SK-N-SH treated with all-trans-retinoic acid at 6 μM for 48 hours (cell line): ENCODE measurements around the gene AP2B1.

Experiments
- ATAC-seq: fragments of 200-7000 bp; cut with Tn5 transposase; 3 replicates; pipeline ENCODE4 v1.9.1; 2020; ENCODE audit warnings: mild to moderate bottlenecking, moderate library complexity
- BACH2 ChIP-seq: fragments of 250-450 bp; sonication (Bioruptor Pico); IDR thresholded peaks from 2 replicates; pipeline ENCODE4 v1.9.0; 2021; ENCODE audit warnings: mild to moderate bottlenecking, borderline replicate concordance
- CREB5 ChIP-seq: fragments of 250-450 bp; sonication (Bioruptor Pico); IDR thresholded peaks from 2 replicates; pipeline ENCODE4 v1.5.1; 2020; ENCODE audit warnings: low read depth, mild to moderate bottlenecking, moderate library complexity
- CSDC2 ChIP-seq: fragments of 250-450 bp; sonication (Bioruptor Pico); IDR thresholded peaks from 2 replicates; pipeline ENCODE4 v1.5.0; 2020; ENCODE audit warnings: mild to moderate bottlenecking, moderate library complexity
- CSRNP3 ChIP-seq: fragments of 250-450 bp; sonication (Bioruptor Pico); IDR thresholded peaks from 2 replicates; pipeline ENCODE4 v1.5.1; 2021; ENCODE audit warnings: mild to moderate bottlenecking, moderate library complexity
- ESRRG ChIP-seq: fragments of 250-450 bp; sonication (Bioruptor Pico); IDR thresholded peaks from 2 replicates; pipeline ENCODE4 v1.6.1; 2021; ENCODE audit warnings: mild to moderate bottlenecking
- GLIS3 ChIP-seq: fragments of 250-450 bp; sonication (Bioruptor Pico); IDR thresholded peaks from 2 replicates; pipeline ENCODE4 v1.5.0; 2020; ENCODE audit warnings: mild to moderate bottlenecking, moderate library complexity
- OSR1 ChIP-seq: fragments of 250-450 bp; sonication (Bioruptor Pico); IDR thresholded peaks from 2 replicates; pipeline ENCODE4 v1.8.0; 2022; ENCODE audit warnings: moderate library complexity, mild to moderate bottlenecking, inconsistent platforms
- PATZ1 ChIP-seq: fragments of 250-450 bp; sonication (Bioruptor Pico); IDR thresholded peaks from 2 replicates; pipeline ENCODE4 v1.8.0; 2020; ENCODE audit warnings: mild to moderate bottlenecking, moderate library complexity, borderline replicate concordance
- POU6F1 ChIP-seq: fragments of 250-450 bp; sonication (Bioruptor Pico); IDR thresholded peaks from 2 replicates; pipeline ENCODE4 v1.8.0; 2021; ENCODE audit warnings: low read depth, mild to moderate bottlenecking, moderate library complexity, borderline replicate concordance
- PPARA ChIP-seq: fragments of 250-450 bp; sonication (Bioruptor Pico); IDR thresholded peaks from 2 replicates; pipeline ENCODE4 v1.5.0; 2020; ENCODE audit warnings: mild to moderate bottlenecking, borderline replicate concordance
- RARB ChIP-seq: fragments of 250-450 bp; sonication (Bioruptor Pico); IDR thresholded peaks from 2 replicates; pipeline ENCODE4 v1.8.0; 2021; ENCODE audit warnings: mild to moderate bottlenecking, moderate library complexity
- SNAI2 ChIP-seq: fragments of 250-450 bp; sonication (Bioruptor Pico); IDR thresholded peaks from 2 replicates; pipeline ENCODE4 v1.5.0; 2020; ENCODE audit warnings: mild to moderate bottlenecking, moderate library complexity
- TCF4 ChIP-seq: fragments of 250-450 bp; sonication (Bioruptor Pico); IDR thresholded peaks from 2 replicates; pipeline ENCODE4 v1.8.0; 2021; ENCODE audit warnings: mild to moderate bottlenecking, moderate library complexity, borderline replicate concordance
- TOX ChIP-seq: fragments of 250-450 bp; sonication (Bioruptor Pico); IDR thresholded peaks from 2 replicates; pipeline ENCODE4 v1.8.0; 2021; ENCODE audit warnings: mild to moderate bottlenecking, moderate library complexity, borderline replicate concordance
- ZC3H10 ChIP-seq: fragments of 250-450 bp; sonication (Bioruptor Pico); IDR thresholded peaks from 2 replicates; pipeline ENCODE4 v1.5.1; 2021; ENCODE audit warnings: mild to moderate bottlenecking, moderate library complexity
- ZFP3 ChIP-seq: fragments of 250-450 bp; sonication (Bioruptor Pico); IDR thresholded peaks from 2 replicates; pipeline ENCODE4 v1.5.0; 2020; ENCODE audit warnings: mild to moderate bottlenecking, moderate library complexity
- ZFP30 ChIP-seq: fragments of 450-650 bp; formaldehyde crosslinking; IDR thresholded peaks from 2 replicates; pipeline ENCODE4 v1.5.0; 2022; ENCODE audit warnings: mild to moderate bottlenecking, moderate library complexity
- ZNF565 ChIP-seq: fragments of 450-650 bp; formaldehyde crosslinking; conservative IDR thresholded peaks from 2 replicates; pipeline ENCODE4 v1.5.0; 2020; ENCODE audit warnings: low read depth, mild to moderate bottlenecking, moderate library complexity
- ZNF70 ChIP-seq: fragments of 450-650 bp; formaldehyde crosslinking; IDR thresholded peaks from 2 replicates; pipeline ENCODE4 v1.5.0; 2020; ENCODE audit warnings: mild to moderate bottlenecking, moderate library complexity
- ZNF8 ChIP-seq: fragments of 450-650 bp; formaldehyde crosslinking; IDR thresholded peaks from 2 replicates; pipeline ENCODE4 v1.5.0; 2020; ENCODE audit warnings: mild to moderate bottlenecking, moderate library complexity

AP2B1 gene

GRCh38 chr17:35766489-35766877 is 179.4 kb downstream of the AP2B1 start:
- no peak for ATAC-seq
- TF ChIP-seq SNAI2 (CRISPR knock-in tag) (no peak), CSDC2 (CRISPR knock-in tag) (no peak), OSR1 (CRISPR knock-in tag) (no peak), CREB5 (CRISPR knock-in tag) (no peak), ZNF70 (CRISPR knock-in tag) (no peak), ESRRG (CRISPR knock-in tag) (no peak)

- peak; percentile 34 for ATAC-seq
- TF ChIP-seq ZFP30 (no peak), ESRRG (CRISPR knock-in tag) (no peak), ZNF70 (CRISPR knock-in tag) (no peak), OSR1 (CRISPR knock-in tag) (no peak), TOX (CRISPR knock-in tag) (no peak), BACH2 (CRISPR knock-in tag) (no peak), CREB5 (CRISPR knock-in tag) (no peak), GLIS3 (CRISPR knock-in tag) (no peak), SNAI2 (CRISPR knock-in tag) (no peak), PPARA (CRISPR knock-in tag) (no peak)
These were observed 179.9 kb downstream of the AP2B1 start for GRCh38 chr17:35766903-35767510.

- TF ChIP-seq ZNF8 (no peak), ESRRG (CRISPR knock-in tag) (no peak), TOX (CRISPR knock-in tag) (no peak)
- ATAC-seq = no peak
These were observed 181.7 kb downstream of the AP2B1 start for GRCh38 chr17:35768797-35769196.

- TF ChIP-seq ZFP30 = no peak
- TF ChIP-seq ESRRG (CRISPR knock-in tag) = no peak
- no peak for TF ChIP-seq CSDC2 (CRISPR knock-in tag)
- no peak for TF ChIP-seq TCF4 (CRISPR knock-in tag)
- no peak for TF ChIP-seq RARB
- TF ChIP-seq PATZ1 = no peak
- TF ChIP-seq SNAI2 (CRISPR knock-in tag) = no peak
- no peak for TF ChIP-seq POU6F1 (CRISPR knock-in tag)
- TF ChIP-seq ZC3H10 (CRISPR knock-in tag) = no peak
- no peak for ATAC-seq
These were observed 182.9 kb downstream of the AP2B1 start for GRCh38 chr17:35769895-35770486.

GRCh38 chr17:35773129-35773528 is 186.0 kb downstream of the AP2B1 start:
- TF ChIP-seq ZC3H10 (CRISPR knock-in tag) (no peak), OSR1 (CRISPR knock-in tag) (no peak), CSRNP3 (CRISPR knock-in tag) (no peak), ZFP3 (no peak), POU6F1 (CRISPR knock-in tag) (no peak), ZNF565 (CRISPR knock-in tag) (no peak), ZNF70 (CRISPR knock-in tag) (no peak)
- no peak for ATAC-seq
